Esophagus muscularis mucosa (tissue), 4 donors: ENCODE measurements around the gene IP6K2. TPM values are rescaled to one million over a fixed set of nuclear protein-coding genes. Genes with fewer than 3 reads are reported as not detected.
A peak's percentile ranks its signal among the peaks of the same experiment; 100 is the strongest.
"Not testable (repeated sequence)": the region's sequence is repeated elsewhere in the genome, so short reads cannot be mapped to it uniquely, and the experiment has no call there.

Experiments used
- DNase-seq: peaks from one replicate; pipeline ENCODE4 v3.0.0-alpha.2; 2017; ENCODE audit errors: extremely low spot score
- H3K27ac ChIP-seq, 4 donors: fragments of 200-600 bp; sonication (generic); replicated peaks in 1 of 4; 1 replicate in 3 of 4; 2 replicates in 1 of 4; pipeline ENCODE4 v1.5.1; 2016 to 2019; ENCODE audit warnings: mild to moderate bottlenecking in 1 of 4
- H3K27me3 ChIP-seq, 4 donors: fragments of 200-600 bp; sonication (generic); one replicate each; pipeline versions ENCODE4 v1.5.1 to v1.6.0; 2016 to 2019
- H3K36me3 ChIP-seq, 4 donors: fragments of 200-600 bp; sonication (generic); one replicate each; pipeline ENCODE4 v1.5.1; 2016 to 2019
- H3K4me1 ChIP-seq, 4 donors: fragments of 200-600 bp; sonication (generic); one replicate each; pipeline ENCODE4 v1.5.1; 2016 to 2019
- H3K4me3 ChIP-seq, 4 donors: fragments of 200-600 bp; sonication (generic); 1 replicate in 2 of 4; 2 replicates in 2 of 4; pipeline ENCODE4 v1.5.1; 2016 to 2019; ENCODE audit warnings: mild to moderate bottlenecking in 4 of 4, moderate library complexity in 1 of 4
- H3K9me3 ChIP-seq, 4 donors: fragments of 200-600 bp; sonication (generic); 1 replicate in 3 of 4; 2 replicates in 1 of 4; pipeline ENCODE4 v1.5.1; 2016 to 2019
- CTCF ChIP-seq, 3 experiments: fragments of 200-600 bp in 2 of 3; fragments of 450-650 bp in 1 of 3; sonication (generic) in 2 of 3; IDR thresholded peaks; one replicate each; pipeline ENCODE4 v1.5.1; 2017 to 2019; ENCODE audit warnings: antibody characterized with exemption in 3 of 3, mild to moderate bottlenecking in 2 of 3, moderate library complexity in 1 of 3
- EP300 ChIP-seq: sonication (generic); formaldehyde crosslinking; IDR thresholded peaks from one replicate; pipeline ENCODE4 v1.6.1; 2017; ENCODE audit warnings: antibody characterized with exemption
- POLR2A ChIP-seq: fragments of 450-650 bp; IDR thresholded peaks from one replicate; pipeline ENCODE4 v1.6.1; 2017; ENCODE audit warnings: antibody characterized with exemption, moderate library complexity, mild to moderate bottlenecking, low read depth
- POLR2AphosphoS5 ChIP-seq, 2 donors: sonication (generic); formaldehyde crosslinking; IDR thresholded peaks; one replicate each; pipeline ENCODE4 v1.6.1; 2017; ENCODE audit warnings: antibody characterized with exemption in 2 of 2
- WGBS: methylation state at CpG from one replicate; pipeline ENCODE4 v1.1.5; 2018; 5-methylcytosine and 5-hydroxymethylcytosine counted together
- intact Hi-C: fragments of 100-400 bp; cut with DNase I; formaldehyde crosslinking; loops from one replicate; pipeline ENCODE4 v1.15.1; 2023
- total RNA-seq, 4 donors: library from RNA; depleted of rRNA; stranded (reverse); fragments of >200 nt; gene quantifications; one replicate each; pipeline versions ENCODE4 v1.1.0 to v1.2.1, GENCODE V29; 2016

Gene IP6K2
- 10 to 100 TPM; 31.0 to 57.5 (median 41.2) TPM for total RNA-seq

- TF ChIP-seq POLR2AphosphoS5 (IDR thresholded peaks at IDR 0.05), result peak; percentile 87 to 97
- no peak for TF ChIP-seq POLR2A
- peak; percentile 98 for DNase-seq
- Histone ChIP-seq H3K27ac (peak within 1 kb of the TSS; percentile 82 to 87 (median 84)), H3K27me3 (no peaks in the 10 kb centered on the region), H3K4me1 (peaks cover 27 to 48% (median 44%) of the 10 kb centered on the region in 4 donors), H3K36me3 (peaks cover 0 to 23% (median 9%) of the 10 kb centered on the region in 4 donors), H3K4me3 (peak within 1 kb of the TSS; percentile 67 to 93 (median 81)), H3K9me3 (no peaks in the 10 kb centered on the region)
- intact Hi-C loops, result no loop called here
- 4% methylated on average over 30 of the region's 38 CpGs for WGBS
Observed at GRCh38 chr3:48716982-48717746, at the start of gene IP6K2. TSS of gene IP6K2 (minus strand) at chr3:48717221. CDS start at chr3:48695291, 21,930 bp downstream.

- H3K36me3 ChIP-seq, result peaks cover 20 to 91% (median 64%) of the 10 kb centered on the region in 4 donors
- TF ChIP-seq EP300 (no peak), POLR2AphosphoS5 (IDR thresholded peaks at IDR 0.05) (no peak), POLR2A (no peak), CTCF (IDR thresholded peaks at IDR 0.05) (no peak)
- WGBS, result 88% methylated on average over 1 of the region's 1 CpG
- DNase-seq, result no peak
- no peaks in the 10 kb centered on the region for H3K4me1 ChIP-seq
- intact Hi-C loops, result no loop called here
- H3K4me3 ChIP-seq, result no peak overlapping the region
- H3K27ac ChIP-seq, result no peak overlapping the region
- H3K27me3 ChIP-seq, result no peaks in the 10 kb centered on the region
- H3K9me3 ChIP-seq, result no peaks in the 10 kb centered on the region
Observed at GRCh38 chr3:48765376-48765775, 48.4 kb upstream of the IP6K2 start.

GRCh38 chr3:48762816-48763215, 45.8 kb upstream of the IP6K2 start:
- no peak for DNase-seq
- Histone ChIP-seq H3K36me3 (peaks cover 21 to 93% (median 66%) of the 10 kb centered on the region in 4 donors), H3K4me1 (no peaks in the 10 kb centered on the region), H3K4me3 (no peak overlapping the region), H3K9me3 (no peaks in the 10 kb centered on the region), H3K27me3 (no peaks in the 10 kb centered on the region), H3K27ac (no peak overlapping the region)
- TF ChIP-seq EP300 (no peak), POLR2A (no peak), POLR2AphosphoS5 (IDR thresholded peaks at IDR 0.05) (no peak), CTCF (IDR thresholded peaks at IDR 0.05) (no peak)
- 57% methylated on average over 3 of the region's 3 CpGs for WGBS
- intact Hi-C loops, result no loop called here

- H3K4me3 ChIP-seq, H3K27me3 ChIP-seq, H3K4me1 ChIP-seq, DNase-seq, H3K27ac ChIP-seq, intact Hi-C loops, H3K9me3 ChIP-seq: not testable (repeated sequence)
- 95% methylated on average over 5 of the region's 5 CpGs for WGBS
- peaks cover 23 to 96% (median 66%) of the 10 kb centered on the region in 4 donors for H3K36me3 ChIP-seq
Observed at GRCh38 chr3:48759991-48760540, 43.0 kb upstream of the IP6K2 start.

GRCh38 chr3:48759531-48759930, 42.5 kb upstream of the IP6K2 start:
- H3K27ac ChIP-seq, H3K27me3 ChIP-seq, H3K4me3 ChIP-seq, H3K4me1 ChIP-seq, DNase-seq, H3K9me3 ChIP-seq, intact Hi-C loops: not testable (repeated sequence)
- H3K36me3 ChIP-seq, result peaks cover 17 to 96% (median 63%) of the 10 kb centered on the region in 4 donors
- 98% methylated on average over 6 of the region's 6 CpGs for WGBS

GRCh38 chr3:48759071-48759470, 42.0 kb upstream of the IP6K2 start:
- WGBS, result 98% methylated on average over 4 of the region's 4 CpGs
- H3K9me3 ChIP-seq, result no peaks in the 10 kb centered on the region
- intact Hi-C loops, result no loop called here
- no peaks in the 10 kb centered on the region for H3K4me1 ChIP-seq
- H3K4me3 ChIP-seq, result no peak overlapping the region
- H3K36me3 ChIP-seq, result peaks cover 13 to 96% (median 61%) of the 10 kb centered on the region in 4 donors
- H3K27me3 ChIP-seq, result no peaks in the 10 kb centered on the region
- DNase-seq, result no peak
- no peak for TF ChIP-seq POLR2A
- no peak for TF ChIP-seq EP300
- H3K27ac ChIP-seq, result no peak overlapping the region
